NCI-H69 (cell line): ENCODE results near the gene EPB41L3.

ENCODE experiments used
- DNase-seq: peaks from one replicate; lab custom pipeline; 2025; lab: John Stamatoyannopoulos, UW

EPB41L3 gene

GRCh38 chr18:5543773-5544389 lies at the start of gene EPB41L3:
Gene EPB41L3, minus strand, starts transcription at chr18:5543997. Its CDS starts 54,814 bp downstream, at chr18:5489183.
- peak; percentile 91 for DNase-seq

GRCh38 chr18:5588529-5588928 lies 44.7 kb upstream of the EPB41L3 start:
- peak; percentile 63 for DNase-seq

GRCh38 chr18:5585653-5586052 lies 41.9 kb upstream of the EPB41L3 start:
- DNase-seq, result no peak

- DNase-seq, result no peak
Measured at GRCh38 chr18:5584746-5585417, 41.1 kb upstream of the EPB41L3 start.

- no peak for DNase-seq
Measured at GRCh38 chr18:5582849-5583681, 39.3 kb upstream of the EPB41L3 start.

GRCh38 chr18:5582076-5582475 lies 38.3 kb upstream of the EPB41L3 start:
- DNase-seq, result peak; percentile 51

- DNase-seq, result no peak
Measured at GRCh38 chr18:5574843-5575242, 31.0 kb upstream of the EPB41L3 start.

GRCh38 chr18:5571666-5572065 lies 27.9 kb upstream of the EPB41L3 start:
- DNase-seq, result no peak

GRCh38 chr18:5570613-5571012 lies 26.8 kb upstream of the EPB41L3 start:
- DNase-seq, result peak; percentile 91

- DNase-seq, result no peak
Measured at GRCh38 chr18:5568416-5568815, 24.6 kb upstream of the EPB41L3 start.

- no peak for DNase-seq
Measured at GRCh38 chr18:5558851-5559250, 15.1 kb upstream of the EPB41L3 start.

GRCh38 chr18:5556310-5556974 lies 12.6 kb upstream of the EPB41L3 start:
- peak; percentile 61 for DNase-seq

- peak; percentile 31 for DNase-seq
Measured at GRCh38 chr18:5554629-5555028, 10.8 kb upstream of the EPB41L3 start.

GRCh38 chr18:5546660-5547059 lies 2.9 kb upstream of the EPB41L3 start:
- peak; percentile 89 for DNase-seq

GRCh38 chr18:5543036-5543680 lies 639 bp downstream of the EPB41L3 start:
- DNase-seq, result peak; percentile 90

GRCh38 chr18:5542515-5543035 lies 1.2 kb downstream of the EPB41L3 start:
- peak; percentile 87 for DNase-seq

- DNase-seq, result no peak
Measured at GRCh38 chr18:5541644-5542043, 2.2 kb downstream of the EPB41L3 start.

- no peak for DNase-seq
Measured at GRCh38 chr18:5539391-5539790, 4.4 kb downstream of the EPB41L3 start.

- DNase-seq, result peak; percentile 68
Measured at GRCh38 chr18:5538544-5538943, 5.3 kb downstream of the EPB41L3 start.

- no peak for DNase-seq
Measured at GRCh38 chr18:5537860-5538259, 5.9 kb downstream of the EPB41L3 start.

- no peak for DNase-seq
Measured at GRCh38 chr18:5534845-5535244, 9.0 kb downstream of the EPB41L3 start.

GRCh38 chr18:5532066-5532465 lies 11.7 kb downstream of the EPB41L3 start:
- DNase-seq, result no peak
